RWPE2 (cell line): ENCODE measurements around the gene RAP2B.

Experiments used
- ATAC-seq: fragments of 200-7000 bp; cut with Tn5 transposase; 3 replicates; pipeline ENCODE4 v1.9.1; 2021; ENCODE audit warnings: low read depth
- DNase-seq: peaks from one replicate; pipeline ENCODE4 v3.0.0-alpha.2; 2020; ENCODE audit warnings: low spot score
- H3K27ac ChIP-seq: fragments of 450-650 bp; 2 replicates; pipeline ENCODE4 v1.5.1; 2017; ENCODE audit warnings: mild to moderate bottlenecking; ENCODE audit not compliant: poor library complexity, severe bottlenecking
- H3K27me3 ChIP-seq: fragments of 250-450 bp; sonication (Bioruptor Pico); 2 replicates; pipeline ENCODE4 v1.5.1; 2021; ENCODE audit warnings: mild to moderate bottlenecking, moderate library complexity; ENCODE audit not compliant: insufficient read depth, poor library complexity, severe bottlenecking
- H3K36me3 ChIP-seq: fragments of 250-450 bp; sonication (Bioruptor Pico); 2 replicates; pipeline ENCODE4 v1.5.1; 2020; ENCODE audit warnings: low read depth, mild to moderate bottlenecking, moderate library complexity
- H3K4me1 ChIP-seq: fragments of 250-450 bp; sonication (Bioruptor Pico); 2 replicates; pipeline ENCODE4 v1.5.1; 2021; ENCODE audit warnings: mild to moderate bottlenecking, moderate library complexity; ENCODE audit not compliant: insufficient read depth, poor library complexity, severe bottlenecking
- H3K4me3 ChIP-seq: fragments of 250-450 bp; sonication (Bioruptor Pico); 2 replicates; pipeline ENCODE4 v1.5.1; 2021; ENCODE audit warnings: mild to moderate bottlenecking, moderate library complexity; ENCODE audit not compliant: severe bottlenecking
- H3K9me3 ChIP-seq: fragments of 250-450 bp; sonication (Bioruptor Pico); 2 replicates; pipeline ENCODE4 v1.5.1; 2021; ENCODE audit warnings: mild to moderate bottlenecking, moderate library complexity; ENCODE audit not compliant: severe bottlenecking
- CTCF ChIP-seq: fragments of 450-650 bp; IDR thresholded peaks from one replicate; pipeline ENCODE4 v1.5.1; 2017; ENCODE audit warnings: mild to moderate bottlenecking, moderate library complexity; ENCODE audit not compliant: poor library complexity, severe bottlenecking

Gene RAP2B

GRCh38 chr3:153169793-153170383 lies 7.9 kb downstream of the RAP2B start:
- H3K4me3 ChIP-seq: no peak overlapping the region
- no peak for DNase-seq
- no peak overlapping the region for H3K27ac ChIP-seq
- TF ChIP-seq CTCF: no peak
- no peak for ATAC-seq
- peaks cover 17% of the 10 kb centered on the region for H3K4me1 ChIP-seq
- no peaks in the 10 kb centered on the region for H3K9me3 ChIP-seq
- no peaks in the 10 kb centered on the region for H3K27me3 ChIP-seq
- H3K36me3 ChIP-seq: peaks cover 45% of the 10 kb centered on the region

DNA sequence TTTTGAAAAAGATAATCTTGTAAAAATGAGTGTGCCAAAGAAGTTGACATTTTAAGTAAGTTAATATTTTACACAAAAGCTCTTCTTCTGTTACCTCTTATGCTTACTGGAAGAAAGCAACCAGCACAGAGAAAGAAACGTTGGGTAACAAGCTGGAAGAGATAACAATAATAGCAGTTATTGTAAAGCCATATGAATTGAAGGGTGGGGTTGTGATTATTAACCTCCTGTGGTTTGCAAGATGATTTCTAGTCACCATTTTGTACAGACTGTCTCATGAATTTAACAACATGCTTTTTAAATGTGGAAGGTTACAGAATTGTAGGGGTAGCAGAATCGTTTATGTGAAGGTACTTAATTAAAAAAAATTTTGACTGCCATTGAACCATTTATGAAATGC lies 9.2 kb downstream of the RAP2B start:
- Histone ChIP-seq H3K4me1 (peaks cover 12% of the 10 kb centered on the region), H3K27me3 (no peaks in the 10 kb centered on the region), H3K27ac (no peak overlapping the region), H3K4me3 (no peak overlapping the region), H3K9me3 (no peaks in the 10 kb centered on the region), H3K36me3 (peaks cover 31% of the 10 kb centered on the region)
- ATAC-seq (no peak), DNase-seq (no peak)
- no peak for TF ChIP-seq CTCF

DNA sequence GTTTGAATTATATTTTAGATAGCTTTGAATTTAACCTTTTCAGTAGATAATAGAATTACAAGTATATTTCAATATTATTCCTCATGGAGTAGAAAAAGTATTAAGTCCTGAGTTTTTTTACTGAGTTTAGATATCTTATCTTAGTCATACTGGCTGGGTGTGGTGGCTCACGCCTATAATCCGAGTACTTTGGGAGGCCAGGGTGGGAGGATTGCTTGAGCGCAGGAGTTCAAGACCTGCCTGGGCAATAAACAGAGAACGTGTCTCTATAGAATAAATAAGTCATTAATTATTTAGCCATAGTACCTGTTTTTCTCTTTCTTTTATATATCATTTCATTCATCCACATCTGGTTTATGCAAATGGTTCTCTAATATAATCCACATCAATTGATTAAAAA lies 9.9 kb downstream of the RAP2B start:
- H3K4me3 ChIP-seq: no peak overlapping the region
- TF ChIP-seq CTCF: no peak
- peaks cover 25% of the 10 kb centered on the region for H3K36me3 ChIP-seq
- H3K4me1 ChIP-seq: peaks cover 5% of the 10 kb centered on the region
- H3K27ac ChIP-seq: no peak overlapping the region
- H3K27me3 ChIP-seq: no peaks in the 10 kb centered on the region
- ATAC-seq: no peak
- H3K9me3 ChIP-seq: no peaks in the 10 kb centered on the region
- DNase-seq: no peak

DNA sequence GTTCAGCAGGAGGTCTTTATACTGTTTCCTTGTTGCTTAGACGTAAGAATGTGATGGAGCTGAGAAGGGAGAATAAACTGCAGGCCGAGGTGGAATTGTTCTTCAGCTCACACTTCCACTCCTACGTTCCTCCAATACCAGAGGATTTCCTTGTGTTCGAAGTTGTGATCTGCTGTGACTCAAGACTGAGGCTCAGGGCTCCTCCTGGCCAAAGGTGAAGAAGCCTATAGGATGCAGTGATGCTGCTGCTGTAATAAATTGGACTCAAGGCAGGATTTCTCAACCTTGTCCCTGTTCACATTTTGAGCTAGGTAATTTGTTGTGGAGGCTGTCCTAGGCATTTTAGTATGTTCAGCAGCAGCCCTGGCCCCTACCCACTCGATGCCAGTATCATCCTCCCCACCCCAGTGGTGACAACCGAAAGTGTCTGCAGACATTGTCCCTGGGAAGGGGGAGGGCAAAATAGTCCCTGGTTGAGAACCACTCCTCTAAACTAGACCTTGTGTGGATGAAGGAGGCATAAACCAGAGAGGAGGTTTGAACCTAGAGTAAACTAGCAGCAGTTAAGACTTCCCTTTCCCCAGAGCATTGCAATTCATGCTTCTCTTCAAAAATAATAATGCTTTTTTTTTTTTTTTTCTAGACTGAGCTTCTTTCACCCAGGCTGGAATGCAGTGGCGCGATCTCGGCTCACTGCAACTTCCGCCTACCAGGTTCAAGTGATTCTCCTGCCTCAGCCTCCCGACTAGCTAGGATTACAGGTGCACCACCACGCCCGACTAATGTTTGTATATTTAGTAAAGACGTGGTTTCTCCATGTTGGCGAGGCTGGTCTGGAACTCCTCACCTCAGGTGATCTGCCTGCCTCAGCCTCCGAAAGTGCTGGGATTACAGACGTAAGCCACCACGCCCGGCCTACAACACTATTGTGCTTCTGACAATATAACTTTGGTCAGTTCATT lies 11.1 kb downstream of the RAP2B start:
- H3K4me1 ChIP-seq: no peaks in the 10 kb centered on the region
- no peak overlapping the region for H3K4me3 ChIP-seq
- no peak for TF ChIP-seq CTCF
- no peaks in the 10 kb centered on the region for H3K27me3 ChIP-seq
- peaks cover 17% of the 10 kb centered on the region for H3K36me3 ChIP-seq
- DNase-seq (no peak), ATAC-seq (0 out of 3 replicates have a peak, but pooled peaks have one; percentile 22)
- H3K9me3 ChIP-seq: no peaks in the 10 kb centered on the region
- H3K27ac ChIP-seq: peak overlapping the region; percentile 1
